Pulmonary artery endothelial cell (primary cell): ENCODE results near the gene SPATA16. TPM values are rescaled to one million over a fixed set of nuclear protein-coding genes. Genes with fewer than 3 reads are reported as not detected.

Source experiments
- DNase-seq: peaks from one replicate; pipeline ENCODE4 v3.0.0-alpha.2; 2011; ENCODE audit warnings: low read depth, low spot score
- total RNA-seq: library from RNA; depleted of rRNA; stranded (reverse); fragments of >200 nt; gene quantifications from 2 replicates; pipeline ENCODE4 v1.2.3, GENCODE V29; 2014

Gene SPATA16
- total RNA-seq, 1 donor from 2014 or later: not detected

DNA sequence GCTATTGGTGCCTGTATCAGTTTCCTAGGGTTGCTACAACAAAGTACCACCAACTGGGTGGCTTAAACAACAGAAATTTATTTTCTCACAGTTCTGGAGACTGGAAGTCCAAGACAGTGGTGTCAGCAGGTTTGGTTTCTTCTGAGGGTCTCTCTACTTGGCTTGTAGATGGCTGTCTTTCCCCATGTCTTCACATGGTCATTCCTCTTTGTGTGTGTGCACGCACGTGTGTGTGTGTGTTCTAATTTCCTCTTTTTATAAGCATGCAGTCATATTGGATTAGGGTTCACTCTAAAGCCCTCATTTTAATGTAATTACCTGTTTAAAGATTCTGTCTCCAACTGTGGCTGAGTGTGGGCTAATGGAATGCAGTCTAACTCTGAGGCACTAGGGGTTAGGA is 182.5 kb downstream of the SPATA16 start:
- DNase-seq: no peak

DNA sequence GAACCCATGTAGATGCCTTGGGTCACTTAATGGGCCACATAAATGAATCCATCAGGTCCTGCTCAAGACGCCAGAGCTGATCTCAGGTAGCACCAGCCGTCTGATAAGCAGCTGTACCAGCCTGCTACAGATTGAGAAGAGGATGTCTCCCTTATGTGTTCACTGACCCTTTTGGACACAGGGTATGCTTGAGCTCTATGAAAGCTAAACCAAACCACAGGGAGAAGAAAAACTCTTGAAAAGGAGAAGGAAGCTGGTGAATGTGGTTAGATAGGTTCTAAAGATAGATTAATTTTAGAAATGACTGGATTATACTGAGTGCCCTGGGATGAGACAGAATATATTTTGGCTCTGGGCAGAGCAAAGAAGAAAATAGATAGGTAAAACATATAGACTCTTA is 187.5 kb downstream of the SPATA16 start:
- DNase-seq: no peak

- no peak for DNase-seq
These were observed 189.5 kb downstream of the SPATA16 start for GRCh38 chr3:172951511-172951910.

DNA sequence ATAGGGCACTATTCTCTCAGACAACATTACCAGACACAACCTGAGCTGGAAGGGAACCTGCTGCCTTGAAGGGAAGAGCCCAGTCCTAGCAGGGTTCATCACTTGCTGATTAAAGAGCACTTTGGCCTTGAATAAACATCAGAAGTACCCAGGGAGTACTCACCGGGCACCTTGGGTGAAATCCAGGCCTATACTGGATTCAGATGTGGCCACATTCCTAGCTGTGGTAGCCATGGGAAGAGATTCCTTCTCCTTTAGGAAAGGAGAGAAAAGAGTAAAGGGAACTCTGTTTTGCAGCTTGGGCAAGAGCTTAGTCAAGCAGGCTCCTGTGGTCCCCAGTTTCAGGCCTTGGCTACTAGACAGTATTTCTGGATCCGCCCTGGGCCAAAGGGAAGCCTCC is 195.0 kb downstream of the SPATA16 start:
- DNase-seq: no peak

- peak; percentile 47 for DNase-seq
These were observed 201.3 kb downstream of the SPATA16 start for GRCh38 chr3:172939651-172940293.

GRCh38 chr3:172938788-172939187 is 202.2 kb downstream of the SPATA16 start:
- no peak for DNase-seq

DNA sequence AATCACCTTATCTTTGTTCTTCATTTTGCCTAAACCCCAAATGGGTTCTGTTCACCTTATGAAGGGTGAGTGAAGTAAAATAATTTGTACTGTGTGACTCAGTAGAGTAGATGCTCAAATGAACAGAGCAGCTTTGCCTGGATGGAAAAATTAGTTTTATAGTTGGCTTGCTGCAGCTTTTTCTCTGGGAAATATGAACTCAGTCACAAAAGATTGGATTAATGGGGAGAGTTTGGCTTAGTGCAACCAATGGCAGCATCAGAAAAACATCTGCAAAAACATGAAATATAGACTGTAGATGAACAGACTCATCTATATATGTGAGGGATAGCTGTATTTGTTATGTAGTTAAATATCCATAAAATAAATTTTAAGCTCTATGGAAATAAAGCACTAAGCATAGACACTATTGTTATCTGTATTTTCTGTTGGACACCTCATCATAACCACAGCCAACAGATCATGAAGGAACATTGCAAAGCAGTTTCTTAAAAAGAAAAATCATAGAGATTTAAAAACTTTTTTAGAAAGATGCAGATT is 209.2 kb downstream of the SPATA16 start:
- no peak for DNase-seq

GRCh38 chr3:172929451-172929850 is 211.6 kb downstream of the SPATA16 start:
- no peak for DNase-seq

DNA sequence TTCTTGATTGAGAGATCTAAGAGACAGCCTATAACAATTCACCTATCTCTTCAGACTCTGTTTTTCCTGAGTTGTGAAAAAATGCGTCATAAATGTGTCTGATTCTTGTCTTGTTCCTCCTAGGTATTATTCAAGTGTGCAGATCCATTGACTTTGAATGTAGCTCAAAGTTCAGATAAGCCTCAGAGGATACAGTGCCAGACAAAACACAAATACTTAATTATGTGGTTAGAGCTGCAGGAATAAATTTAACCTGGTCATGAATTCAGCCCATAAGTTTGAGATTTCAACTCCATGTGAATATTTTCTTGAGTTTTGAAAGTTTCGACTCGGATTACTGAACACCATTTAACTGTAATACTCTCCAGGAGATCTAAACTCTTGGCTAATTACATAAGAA is 216.5 kb downstream of the SPATA16 start:
- no peak for DNase-seq

DNA sequence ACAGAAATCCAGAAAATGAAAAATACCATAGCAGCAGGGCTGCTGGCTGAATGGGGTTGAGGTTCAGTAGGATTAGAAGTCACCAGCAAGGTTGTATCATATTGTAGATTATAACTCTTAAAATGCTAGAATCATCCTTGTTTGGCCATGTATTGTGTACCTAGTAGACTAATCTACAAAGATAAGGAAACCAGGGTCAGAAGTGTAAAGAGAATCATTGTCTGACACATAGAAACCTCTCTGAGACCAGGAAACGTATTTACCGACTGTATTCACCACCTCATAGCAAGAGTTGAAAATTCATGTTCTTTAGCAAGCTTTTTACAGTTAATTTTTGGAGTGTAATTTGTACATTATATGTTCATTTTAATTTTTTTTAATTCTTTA is 221.7 kb downstream of the SPATA16 start:
- DNase-seq: no peak

DNA sequence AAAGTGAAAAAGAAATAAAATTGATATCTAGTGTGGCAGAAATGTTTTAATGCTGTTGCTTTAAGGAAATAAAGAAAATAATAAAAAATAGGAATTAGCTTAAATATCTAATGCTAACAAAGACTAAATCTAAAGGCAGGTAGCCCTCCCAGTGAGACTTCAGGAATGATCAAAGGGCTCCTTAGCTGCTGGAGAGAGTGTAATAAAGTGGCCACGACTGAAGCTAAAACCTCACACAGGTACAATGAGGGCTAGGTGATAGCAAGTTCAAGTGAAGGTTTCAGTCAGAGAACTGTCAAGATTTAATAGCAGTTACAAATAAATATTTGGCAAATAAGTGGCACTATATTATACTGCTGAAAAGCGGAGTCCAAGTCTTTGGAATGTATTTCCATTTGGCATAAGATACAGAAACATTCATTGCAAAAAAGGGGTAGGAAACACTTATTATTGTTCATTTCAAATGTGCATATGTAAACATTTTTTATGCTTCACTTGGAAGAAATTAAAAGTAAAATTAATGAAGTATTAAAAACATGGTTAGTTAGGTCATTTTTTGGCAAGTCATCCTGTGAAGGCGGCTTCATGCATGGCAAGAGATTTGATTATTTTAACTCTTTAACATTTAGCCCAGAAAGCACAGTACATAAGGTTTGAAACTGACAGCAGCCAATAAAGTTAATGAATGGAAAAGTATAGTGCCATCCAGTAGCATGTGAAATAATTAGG is 222.3 kb downstream of the SPATA16 start:
- no peak for DNase-seq

DNA sequence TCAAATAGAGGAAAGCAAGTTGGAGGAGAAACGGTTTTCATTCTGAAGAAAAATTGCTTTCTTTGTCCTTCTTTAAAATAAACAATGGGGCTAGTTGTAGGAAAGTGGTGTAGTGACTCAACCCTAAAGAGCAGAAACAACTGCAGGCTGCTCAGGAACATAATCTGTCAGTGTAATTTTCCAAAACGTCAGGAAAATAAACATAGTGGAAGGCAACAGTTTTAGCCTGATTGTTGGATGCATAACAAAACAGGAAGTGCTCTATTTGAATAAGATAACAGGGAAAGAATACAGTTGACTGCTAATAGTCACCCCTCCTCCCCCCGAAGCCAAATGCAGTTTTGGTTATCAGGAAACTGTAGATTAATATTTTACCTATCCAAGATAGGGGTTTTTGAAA is 222.9 kb downstream of the SPATA16 start:
- DNase-seq: peak; percentile 90

DNA sequence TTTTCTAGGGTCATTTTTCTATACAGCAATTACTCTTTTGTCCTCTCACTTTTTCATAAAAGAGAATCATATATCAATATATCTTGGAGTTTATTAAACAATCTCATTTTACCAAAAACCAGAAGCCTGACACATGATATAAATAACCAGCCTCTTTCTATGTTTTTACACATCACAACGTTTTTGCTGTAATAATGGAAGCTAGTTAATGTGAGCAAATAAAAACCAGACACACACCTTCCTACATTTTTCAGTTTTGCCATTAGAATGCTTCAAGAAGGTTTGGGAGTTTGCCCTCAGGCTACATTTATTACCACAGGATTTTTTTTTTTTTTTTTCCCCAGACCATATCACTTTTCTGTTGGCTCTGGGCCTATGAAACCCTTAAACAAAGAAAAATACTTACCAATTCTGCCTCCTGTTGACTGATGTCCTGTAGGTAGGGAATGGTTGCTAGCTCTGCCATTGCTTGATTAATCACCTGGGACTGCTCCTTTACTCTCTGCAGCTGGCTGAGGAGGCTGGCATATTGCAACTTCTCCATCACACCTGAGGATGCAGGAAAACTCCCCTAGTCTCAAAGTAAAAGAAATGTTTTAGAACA is 225.0 kb downstream of the SPATA16 start:
- no peak for DNase-seq

- DNase-seq: no peak
These were observed 226.2 kb downstream of the SPATA16 start for GRCh38 chr3:172914854-172915253.

GRCh38 chr3:172913911-172914655 is 227.0 kb downstream of the SPATA16 start:
- no peak for DNase-seq

- no peak for DNase-seq
These were observed 229.9 kb downstream of the SPATA16 start for GRCh38 chr3:172911142-172911541.

GRCh38 chr3:172908771-172909270 is 232.2 kb downstream of the SPATA16 start:
- DNase-seq: no peak

GRCh38 chr3:172905451-172905850 is 235.6 kb downstream of the SPATA16 start:
- no peak for DNase-seq

- DNase-seq: no peak
These were observed 236.2 kb downstream of the SPATA16 start for GRCh38 chr3:172904711-172905373.

DNA sequence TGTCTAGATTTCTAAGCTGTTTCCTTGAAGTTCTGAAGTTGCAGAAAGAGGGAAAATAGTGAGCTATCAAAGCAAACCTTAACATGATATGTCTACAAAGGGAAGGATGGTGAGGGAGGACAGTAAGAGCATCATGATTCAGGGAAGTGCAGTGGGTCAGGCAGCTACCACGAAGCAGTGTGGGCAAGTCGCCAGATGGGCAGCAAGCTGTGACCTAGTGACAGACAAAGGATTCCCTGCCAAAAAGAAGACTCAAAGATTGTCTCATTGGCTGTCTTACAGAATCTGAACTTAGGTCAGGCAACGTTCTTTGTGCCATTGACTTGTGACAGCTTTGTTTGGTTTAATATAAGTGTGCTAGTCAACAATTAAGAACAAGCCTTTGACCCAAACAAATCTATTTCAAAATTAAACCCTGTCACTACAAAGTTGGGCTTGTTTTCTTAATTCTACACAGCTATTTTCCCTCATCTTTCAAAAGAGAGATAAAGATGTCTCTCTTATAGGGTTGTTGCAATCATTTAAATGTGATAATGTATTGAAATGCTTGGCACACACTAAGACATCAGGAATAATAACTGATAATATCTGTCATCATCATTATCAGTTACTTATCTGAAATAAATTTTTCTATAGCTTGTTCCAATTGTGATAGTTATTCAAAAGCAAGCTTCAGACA is 237.3 kb downstream of the SPATA16 start:
- DNase-seq: no peak
